GM19328 (cell line): ENCODE results near the gene LYRM4.

Source experiments
- ATAC-seq: cut with Tn5 transposase; IDR thresholded peaks from one replicate; pipeline ENCODE4 v1.9.1; 2021; ENCODE audit warnings: mild to moderate bottlenecking, moderate library complexity; ENCODE audit not compliant: unreplicated experiment

The LYRM4 gene

DNA sequence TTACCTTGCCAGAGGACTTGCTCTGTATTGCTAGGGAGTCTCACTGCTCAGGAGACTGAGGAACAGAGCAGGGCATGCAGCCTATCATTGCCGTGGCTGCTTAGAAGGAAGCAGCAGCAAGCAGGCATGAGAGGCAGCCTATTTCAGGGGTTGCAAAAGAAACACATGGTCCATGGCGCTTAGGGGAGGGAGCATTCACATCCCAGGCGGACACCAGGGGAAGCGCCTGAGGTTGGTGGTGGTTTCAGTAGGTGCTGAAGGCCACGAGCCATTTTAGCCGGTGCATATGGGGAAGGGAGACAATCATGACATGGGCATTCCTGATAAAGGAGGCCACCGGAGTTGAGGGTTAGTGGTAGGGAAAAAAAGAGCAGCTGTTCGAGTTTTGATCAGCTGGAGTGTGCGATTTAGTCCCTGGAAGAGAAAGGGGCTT is 21.5 kb upstream of the LYRM4 start:
- no peak for ATAC-seq

DNA sequence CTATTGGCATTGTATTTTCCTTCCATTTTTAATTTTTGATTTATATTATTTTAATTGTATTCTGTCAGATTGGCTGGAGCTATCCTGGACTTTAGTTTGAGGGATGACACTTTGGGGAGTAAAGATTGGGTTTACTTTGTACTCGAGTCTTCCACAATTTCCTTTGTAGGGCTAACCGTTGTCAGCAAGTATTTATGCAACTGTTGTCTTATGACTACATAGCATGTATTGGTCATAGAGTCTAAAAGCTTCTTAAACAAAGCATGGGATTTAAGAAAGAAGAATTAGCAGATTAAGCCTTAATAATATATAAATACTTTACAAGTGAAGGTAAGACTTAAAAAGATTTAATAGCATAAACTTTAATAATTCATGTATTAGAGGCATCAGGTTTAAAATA is 20.2 kb upstream of the LYRM4 start:
- no peak for ATAC-seq

DNA sequence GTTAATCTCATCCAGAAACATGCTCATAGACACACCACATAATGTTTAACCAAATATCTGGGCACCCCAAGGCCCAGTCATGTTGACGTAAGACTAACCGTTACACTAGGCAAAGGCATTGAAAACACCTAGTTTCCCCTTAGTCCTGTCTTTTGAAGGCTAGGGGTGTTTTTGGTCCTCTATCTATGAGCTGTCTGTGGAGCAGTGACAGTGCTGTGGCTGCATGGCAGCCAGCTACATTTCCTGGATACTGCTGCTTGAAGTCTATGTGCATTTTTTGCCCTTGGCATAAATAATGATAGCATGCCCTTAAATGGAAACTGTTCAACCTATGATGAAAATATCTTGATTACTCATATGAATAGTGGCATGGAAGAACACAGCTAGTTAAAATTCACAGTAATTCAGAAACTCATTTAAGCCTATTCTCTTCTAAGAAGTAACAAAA is 19.2 kb upstream of the LYRM4 start:
- no peak for ATAC-seq

DNA sequence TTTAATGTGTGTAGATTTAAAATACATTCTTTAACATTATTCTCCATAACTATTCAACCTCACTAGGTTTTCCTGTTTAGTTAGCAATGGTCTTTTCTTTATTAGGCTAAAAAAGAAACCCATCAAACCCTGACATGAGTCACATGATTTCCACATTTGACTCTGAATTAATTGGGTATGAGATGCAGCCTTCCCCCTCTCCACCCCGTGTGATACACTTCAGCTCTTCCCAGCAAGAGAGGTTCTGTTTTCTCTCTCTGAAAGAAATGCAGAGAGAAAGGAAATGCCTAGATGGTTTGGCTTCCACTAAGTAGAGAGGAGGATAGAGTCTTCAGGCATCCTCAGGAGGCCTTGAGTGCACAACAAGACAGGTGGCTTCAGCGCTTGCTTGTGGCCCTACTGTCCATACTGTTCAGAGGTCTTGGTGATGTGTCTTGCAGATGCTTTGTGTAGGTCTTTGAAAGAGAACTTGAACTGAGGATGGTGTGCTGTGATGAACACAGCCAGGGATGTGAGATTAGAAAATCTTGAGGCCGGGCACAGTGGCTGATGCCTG is 17.9 kb upstream of the LYRM4 start:
- no peak for ATAC-seq

DNA sequence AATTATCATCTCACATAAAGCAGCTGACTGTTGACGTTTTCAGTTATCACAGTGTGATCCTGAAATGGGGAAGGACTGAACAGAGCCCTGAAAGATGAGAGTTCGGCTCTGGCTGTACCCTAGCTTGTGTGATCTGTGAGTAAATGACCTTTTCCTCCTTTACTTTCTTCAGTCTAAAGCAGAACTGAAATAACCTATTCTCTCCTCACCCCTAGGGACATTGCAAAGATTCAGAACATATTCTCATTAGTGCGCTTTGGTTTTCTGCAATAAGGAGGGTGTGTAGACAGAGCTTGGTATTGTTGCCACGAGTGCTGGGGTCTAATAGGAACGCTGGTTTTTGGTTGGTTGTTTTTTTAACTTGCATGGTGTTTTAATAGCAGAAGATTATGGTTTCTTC is 17.3 kb upstream of the LYRM4 start:
- ATAC-seq: peak; percentile 50

DNA sequence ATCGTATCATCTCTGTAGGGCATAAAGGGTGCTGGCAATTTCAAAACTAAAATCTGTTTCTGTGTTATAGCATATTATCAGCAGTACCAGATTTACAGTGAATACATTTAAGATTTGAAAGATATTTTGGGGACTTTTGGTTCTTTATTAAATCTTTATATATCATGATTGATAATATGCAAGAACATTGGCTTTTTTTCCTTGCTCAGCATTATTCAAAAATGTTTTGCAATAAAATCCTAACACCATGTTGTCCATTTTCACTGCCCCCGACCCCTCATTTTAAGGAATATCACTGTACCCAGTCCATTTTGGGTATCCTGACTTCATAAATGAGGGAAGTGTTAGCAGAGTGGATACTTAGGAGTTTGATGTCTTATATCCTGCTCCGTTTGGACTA is 16.8 kb upstream of the LYRM4 start:
- no peak for ATAC-seq

DNA sequence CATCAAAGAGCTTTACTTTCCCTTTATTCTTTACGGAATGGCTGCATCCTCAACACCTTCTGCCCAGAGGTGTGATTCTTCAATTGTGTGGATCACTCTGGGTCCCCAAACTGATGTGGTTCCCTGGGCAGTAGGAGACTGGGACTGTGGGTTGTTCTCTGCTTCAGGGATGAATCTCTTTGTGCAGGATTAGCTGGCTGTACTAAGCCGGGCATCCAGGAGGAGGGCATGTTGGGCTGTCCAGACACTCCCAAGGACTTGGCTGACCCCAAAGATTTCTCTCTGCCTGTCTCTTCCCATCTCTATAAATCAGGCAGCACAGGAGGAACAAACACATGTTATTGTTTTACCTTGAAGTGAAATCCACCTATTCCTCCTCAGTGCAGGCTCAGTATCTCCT is 15.8 kb upstream of the LYRM4 start:
- no peak for ATAC-seq

DNA sequence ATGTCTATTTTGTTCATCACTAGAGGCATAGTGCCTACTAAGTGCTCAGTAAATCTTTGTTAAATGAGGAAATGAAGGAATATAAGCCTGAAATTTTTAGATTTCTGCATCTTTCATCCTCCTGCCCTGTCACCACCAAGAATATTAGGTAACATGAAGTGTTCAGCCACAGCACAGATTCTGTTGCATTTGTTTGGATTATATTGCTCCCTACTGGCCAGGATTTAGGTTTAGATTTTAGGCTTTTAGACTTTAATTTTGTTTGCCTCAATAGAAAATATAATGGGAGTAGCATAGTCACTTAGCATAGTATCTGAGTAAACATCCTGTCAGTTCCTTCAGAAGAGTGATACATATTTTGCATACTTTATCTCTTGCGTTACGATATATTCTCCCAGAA is 14.7 kb upstream of the LYRM4 start:
- ATAC-seq: no peak

DNA sequence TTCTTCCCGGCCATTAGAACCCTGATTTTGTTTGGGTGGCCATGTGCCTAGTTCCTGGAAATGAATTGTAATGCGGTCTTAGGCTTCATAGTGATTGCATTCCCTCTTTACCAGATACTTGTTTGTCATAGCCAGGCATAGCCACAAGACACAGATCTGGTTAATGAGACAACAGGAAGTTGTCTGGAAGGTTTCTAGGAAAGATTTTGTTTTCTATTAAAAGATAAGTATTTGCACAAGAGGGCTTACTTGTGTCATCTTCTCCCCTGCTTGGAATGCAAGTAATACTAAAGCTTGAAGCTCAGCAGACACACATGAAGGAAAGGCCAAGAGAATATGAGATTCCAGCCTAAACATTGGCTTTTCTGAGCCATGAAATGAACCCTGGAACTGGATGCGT is 13.5 kb upstream of the LYRM4 start:
- no peak for ATAC-seq

DNA sequence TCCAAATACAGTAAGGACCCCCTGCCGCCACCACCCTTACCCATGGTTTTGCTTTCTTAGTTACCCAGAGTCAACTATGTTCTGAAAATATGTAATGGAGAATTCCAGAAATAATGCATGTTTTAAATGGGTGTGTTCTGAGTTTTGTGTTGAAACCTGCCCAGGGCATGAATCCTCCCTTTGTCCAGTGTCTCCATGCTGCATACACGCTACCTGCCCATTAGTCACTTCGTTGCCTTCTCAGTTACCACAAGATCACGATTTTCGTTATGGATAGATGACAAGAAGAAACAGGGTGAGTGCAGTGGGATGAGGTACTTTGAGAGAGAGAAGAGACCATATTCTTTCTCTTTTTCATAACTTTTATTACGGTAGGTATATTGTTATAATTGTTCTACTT is 11.2 kb upstream of the LYRM4 start:
- no peak for ATAC-seq

DNA sequence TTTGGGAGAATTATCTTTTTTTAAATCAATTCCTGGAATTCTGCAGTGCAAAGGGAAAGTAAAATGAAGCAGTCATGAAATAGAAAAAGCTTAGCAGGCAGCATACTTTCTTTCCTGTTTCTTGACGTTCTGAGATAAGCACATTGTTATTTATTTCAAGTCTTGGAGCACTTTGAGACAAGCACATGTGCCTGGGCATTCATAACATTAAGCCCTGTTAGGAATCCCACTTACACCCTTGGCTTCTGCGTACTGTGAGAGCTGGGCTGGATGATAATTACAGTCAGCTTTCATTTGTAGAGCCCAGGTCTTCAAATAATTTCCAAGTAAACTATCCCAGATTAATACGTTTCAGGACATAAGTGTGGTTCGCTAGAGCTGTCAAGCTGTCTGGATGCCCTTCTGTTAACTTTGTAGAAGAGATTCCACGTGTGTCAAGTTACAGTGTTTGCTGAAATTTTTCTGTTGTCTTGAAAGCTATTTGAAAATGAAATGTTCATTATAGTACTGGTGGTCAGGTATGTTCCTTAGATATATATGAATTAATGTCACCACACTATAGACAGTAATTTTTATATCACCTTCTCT is 9.4 kb upstream of the LYRM4 start:
- no peak for ATAC-seq

DNA sequence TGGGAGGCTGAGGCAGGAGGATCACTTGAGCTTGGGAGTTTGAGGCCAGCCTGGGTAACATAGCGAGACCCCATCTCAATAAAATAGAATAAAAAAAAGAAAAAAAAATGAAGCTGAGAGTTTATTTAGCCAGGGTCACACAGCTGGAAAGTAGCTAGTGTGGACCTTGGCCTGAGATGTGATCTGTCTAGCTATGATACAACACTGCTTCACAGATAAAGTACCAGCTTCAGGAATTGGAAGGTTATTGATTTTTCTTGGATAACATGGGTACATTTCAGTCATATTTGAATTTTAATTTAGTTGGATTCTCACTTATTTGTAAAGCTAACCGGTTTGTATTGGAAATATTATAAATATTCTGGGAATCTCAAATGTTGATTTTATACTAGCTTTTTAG is 5.7 kb upstream of the LYRM4 start:
- ATAC-seq: no peak

DNA sequence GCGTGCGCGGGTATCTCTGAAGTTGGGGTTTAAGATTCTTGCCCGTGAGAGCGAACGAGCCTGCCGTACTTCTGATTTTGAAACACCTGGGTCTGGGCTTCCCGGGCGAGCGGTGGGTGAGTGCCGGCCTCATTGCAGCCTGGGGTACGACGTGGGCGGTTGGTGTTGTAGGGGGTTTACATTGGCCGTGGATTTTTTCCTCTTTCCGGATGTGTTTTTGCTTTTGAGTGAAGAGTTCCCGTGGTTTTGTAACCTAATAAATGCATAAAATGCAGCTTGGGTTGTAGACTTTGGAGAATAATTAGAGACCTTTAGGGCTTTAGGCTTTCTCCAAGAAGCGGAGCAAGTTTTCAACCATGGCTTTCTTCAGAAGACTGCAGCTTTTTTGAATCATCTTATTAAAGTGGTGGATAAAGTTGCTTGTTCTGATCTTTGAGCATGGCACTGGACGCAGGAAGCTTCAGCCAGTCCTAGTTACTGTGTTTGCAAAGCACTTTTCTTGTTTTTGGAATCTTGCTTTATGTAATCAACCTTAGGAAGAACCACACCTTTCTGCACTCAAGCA is 877 bp upstream of the LYRM4 start:
- no peak for ATAC-seq

DNA sequence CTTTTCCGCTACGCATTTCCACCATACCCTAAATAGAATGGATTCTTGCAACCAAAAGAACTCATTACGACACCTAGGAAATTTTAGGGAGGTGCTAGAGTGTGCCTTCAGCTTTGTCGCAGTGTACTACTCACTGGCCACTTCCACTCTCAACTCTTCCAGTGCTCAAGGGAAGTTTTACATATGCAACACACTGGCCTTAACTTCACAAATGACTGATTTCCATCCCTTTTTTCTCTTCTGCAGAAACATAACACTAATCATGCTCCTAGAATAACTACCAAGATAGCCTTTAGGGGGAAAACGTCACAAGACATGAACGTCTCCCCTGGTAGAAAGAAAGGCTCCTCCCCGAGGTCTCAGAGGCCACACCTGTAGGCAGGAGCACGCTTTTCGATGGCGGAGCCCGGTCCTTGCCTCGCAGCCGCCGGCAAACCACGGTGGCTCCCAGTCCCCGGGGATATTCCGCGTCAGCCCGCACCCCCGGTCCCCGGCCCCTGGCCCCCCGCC is 584 bp downstream of the LYRM4 start:
- ATAC-seq: peak; percentile 56

DNA sequence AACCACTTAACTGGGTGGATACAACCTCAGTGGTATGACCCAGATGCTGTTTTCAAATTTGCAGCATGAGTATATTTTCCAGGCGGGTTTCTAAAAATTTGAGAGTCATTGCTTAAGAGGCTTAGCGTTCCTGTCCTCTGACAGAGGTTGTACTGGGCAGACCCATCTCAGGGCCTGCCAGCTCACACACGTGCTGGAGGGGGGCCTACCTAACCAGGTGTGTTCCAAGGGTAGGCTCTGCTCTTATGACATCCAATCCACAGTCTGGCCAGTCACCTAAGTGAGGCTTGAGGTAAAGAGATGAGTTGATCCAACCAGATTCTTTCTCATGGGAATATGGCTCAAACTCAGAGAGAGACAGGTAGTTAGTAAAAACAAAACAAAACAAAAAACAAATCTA is 1.3 kb downstream of the LYRM4 start:
- no peak for ATAC-seq

DNA sequence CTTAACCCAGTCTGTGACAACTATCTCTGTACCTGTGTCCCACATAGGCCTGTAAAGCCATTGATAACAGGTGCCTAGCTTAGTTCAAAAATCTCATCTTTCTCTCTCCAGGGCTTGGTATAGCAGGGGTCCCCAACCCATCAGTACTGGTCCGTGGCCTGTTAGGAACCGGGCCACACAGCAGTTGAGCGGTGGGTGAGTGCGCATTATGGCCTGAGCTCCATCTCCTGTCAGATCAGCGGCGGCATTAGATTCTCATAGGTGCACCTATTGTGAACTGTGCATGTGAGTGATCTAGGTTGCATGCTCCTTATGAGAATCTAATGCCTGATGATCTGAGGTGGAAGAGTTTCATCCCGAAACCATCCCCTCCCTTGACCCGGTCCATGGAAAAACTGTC is 3.4 kb downstream of the LYRM4 start:
- ATAC-seq: no peak

DNA sequence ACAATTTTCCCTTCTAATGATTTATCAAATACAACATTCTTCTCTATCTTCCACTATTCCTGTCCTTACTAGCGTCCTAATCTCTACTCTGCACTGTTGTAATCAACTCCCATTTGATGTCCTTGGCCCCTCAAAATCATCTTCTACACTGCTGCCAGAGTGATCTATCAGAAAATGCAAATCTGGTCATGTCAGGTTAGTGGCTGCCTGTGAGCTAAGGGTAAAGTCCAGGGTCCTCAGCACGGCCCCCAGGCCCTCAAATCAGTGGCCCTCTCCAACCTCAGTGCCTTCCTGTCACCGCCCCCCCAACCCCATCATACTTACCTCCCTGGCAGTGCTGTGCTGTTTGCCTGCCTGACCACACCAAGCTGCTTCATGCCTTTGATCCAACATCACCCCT is 3.8 kb downstream of the LYRM4 start:
- no peak for ATAC-seq

DNA sequence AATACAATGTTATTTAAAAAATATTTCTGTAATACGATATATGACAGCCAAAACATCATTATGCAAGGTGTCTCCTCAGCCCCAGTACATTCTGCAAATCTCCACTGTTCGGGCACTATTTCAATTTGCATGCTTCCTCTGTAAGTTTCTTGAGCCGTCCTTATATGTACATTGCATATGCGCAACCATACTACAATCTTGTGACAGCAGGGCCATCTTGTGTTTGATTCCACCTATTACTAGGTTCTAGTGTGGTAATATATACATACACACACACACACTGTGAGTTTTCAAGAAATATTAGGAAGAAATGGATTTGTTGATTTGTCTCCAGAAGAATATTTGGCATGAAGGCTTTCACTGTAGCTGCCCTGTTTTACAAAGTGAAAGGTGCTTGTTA is 9.8 kb downstream of the LYRM4 start:
- no peak for ATAC-seq

DNA sequence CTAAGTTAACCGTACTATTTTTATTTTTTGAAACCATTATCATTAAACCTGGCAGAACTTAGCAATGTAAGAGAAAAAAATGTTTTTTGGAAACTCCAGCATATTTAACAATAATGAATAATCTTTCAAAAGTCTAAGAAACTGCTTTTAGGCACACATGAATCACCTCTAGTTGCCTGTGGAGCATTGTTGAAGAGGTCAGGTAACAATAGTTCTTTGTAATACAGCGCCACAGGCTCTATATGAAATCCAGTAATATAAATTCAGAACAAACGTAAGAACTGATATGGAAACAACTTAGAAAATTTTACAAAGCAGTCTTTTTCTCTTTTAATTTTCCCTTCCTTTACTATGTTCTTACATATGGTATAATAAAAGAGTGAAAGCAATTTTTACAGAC is 10.3 kb downstream of the LYRM4 start:
- ATAC-seq: no peak

DNA sequence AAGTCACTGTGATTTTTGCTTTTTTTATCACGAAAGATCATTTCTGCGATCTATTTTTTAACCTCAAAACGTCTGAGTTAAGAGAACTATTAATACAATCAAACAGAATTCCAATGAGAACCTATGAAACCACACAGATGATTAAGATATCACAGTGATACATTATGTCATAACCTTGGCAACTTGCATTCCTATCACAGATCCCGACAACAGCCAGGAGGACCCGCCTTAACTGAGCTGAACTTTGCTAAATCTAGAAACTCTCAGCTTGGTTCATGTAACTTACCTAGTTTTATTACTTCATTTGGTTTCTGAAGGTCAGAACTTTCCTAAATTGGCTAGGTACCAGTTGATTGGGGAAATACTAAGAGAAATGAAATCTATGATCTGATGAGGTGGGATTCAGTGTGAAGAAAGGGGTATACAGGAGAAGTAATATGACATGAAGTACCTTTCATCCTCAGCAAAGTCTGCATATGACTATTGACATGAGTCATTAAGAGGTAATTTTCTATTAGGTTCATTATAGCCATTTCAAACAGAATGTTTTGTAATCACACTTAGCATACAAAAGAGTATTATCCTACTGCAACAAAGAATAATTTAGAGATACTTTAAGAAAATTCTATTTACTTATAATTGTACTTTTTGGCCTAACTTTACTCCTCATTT is 11.2 kb downstream of the LYRM4 start:
- no peak for ATAC-seq

DNA sequence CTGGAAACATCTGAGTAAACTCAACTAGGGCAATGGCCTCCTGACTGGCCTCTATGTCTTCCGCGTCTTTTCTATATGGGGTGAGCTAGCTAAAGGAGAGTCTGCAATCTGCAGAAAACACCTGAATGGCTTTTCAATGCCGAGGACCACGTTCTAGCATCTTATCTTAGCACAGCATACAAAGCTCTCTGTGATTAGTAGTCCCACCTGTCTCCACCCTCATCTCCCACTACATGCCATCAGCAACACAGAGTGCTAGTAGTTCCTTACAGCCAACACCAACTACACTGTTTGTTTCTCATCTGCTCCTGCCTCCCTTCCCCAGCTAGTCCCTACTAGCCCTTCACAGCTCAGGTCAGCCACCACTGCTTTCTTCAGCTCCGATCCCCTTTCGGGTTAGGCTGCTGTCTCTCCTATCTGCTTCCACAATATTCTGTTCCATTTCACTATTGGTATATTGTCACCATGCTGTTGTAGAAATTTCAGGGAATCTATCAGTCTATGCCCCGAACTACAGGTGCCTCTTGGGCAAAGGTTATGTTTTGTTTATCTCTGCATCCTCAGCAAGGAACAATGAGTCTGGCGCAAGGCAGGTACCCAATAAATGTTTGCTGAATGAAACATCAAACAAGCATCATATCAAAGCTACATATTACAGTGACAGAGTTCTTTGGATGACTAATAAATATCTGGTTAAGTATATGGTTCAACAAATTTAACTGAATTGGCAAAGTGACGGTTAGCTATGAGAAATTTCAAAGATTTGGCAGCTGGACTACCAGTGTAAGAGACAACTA is 12.2 kb downstream of the LYRM4 start:
- ATAC-seq: no peak
